ENCODE data around the gene LENG1.

LENG1 gene

DNA sequence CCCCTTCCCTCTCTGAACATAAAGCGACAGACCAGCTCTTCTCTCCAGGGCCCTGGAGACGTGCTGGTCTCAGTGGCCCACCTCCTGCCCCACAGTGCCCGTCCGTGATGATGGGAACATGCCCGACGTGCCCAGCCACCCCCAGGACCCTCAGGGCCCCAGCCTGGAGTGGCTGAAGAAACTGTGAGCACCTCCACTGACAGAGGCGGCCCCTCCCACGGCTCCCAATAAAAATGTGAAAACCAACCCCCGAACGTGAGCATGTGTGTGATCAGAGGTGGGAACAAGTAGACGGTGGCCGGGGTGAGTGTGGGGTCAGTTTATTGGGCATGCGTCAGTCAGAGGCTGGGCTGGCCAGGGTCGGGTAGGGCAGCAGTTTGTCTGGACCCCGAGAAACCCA, 52.8 kb downstream of the LENG1 start:
- DNase-seq: no peak

DNA sequence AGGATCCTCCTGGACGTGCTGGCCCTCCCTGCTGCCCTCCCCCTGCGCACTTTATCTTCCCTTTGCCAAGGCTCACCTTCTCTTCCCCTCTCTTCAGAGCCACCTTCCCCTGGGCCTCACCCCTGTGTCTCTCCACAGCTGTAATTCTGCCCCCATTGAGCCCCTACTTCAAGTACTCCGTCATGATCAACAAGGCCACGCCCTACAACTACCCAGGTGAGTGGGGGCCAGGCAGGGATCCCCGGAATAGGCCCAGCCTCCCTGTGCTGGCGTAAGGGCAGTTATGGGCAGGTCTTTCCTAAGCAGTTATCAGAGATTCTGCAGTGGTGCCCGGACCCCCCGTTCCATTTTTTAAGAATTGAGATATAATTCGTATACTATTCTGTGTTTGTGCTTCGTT, 53.7 kb downstream of the LENG1 start:
- DNase-seq: no peak

Measured in activated CD4-positive, alpha-beta T cell treated with anti-CD3 and anti-CD28 coated beads for 4 hours (primary cell).